ENCODE results near the gene NFE2.

Gene NFE2

DNA sequence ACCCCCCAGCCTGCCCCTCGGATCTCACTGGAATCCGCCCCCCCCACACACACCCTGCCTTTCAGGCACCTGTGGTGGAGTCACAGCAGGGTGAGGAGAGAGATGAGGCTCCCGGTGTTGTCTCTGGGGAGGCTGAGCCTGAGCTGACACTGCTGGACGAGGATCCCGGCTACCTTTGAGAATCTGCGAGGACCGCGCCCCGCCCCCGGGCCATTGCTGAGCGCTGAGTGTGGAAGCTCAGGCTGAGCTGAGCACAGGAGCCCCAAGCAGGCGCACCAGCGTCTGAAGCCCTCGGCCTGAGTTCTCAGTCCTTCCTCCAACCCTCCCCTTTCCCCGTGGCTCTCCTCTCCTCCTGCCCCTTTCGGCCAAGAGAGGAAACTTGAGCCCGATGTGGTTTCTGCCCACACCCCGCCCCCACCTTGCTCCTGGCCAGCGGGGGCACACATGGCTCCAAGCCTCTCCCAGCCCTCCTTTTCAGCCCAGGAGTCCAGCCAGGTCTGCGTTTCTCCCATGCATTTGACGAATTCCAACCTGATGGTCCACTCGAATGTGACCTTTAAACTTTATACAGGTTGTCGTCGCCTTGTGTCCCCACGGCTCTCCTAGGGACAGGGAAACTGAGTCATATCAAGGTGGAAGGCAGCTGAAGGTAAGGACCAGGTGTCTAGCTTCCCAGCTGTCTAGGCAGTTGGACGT is at the start of gene NFE2:
TSS of gene NFE2 (minus strand) at position 284 of the 696 bp plus-strand sequence. CDS start 5,767 bp downstream, outside the sequence.
- peak within 1 kb of the TSS; percentile 52 for H3K4me3 ChIP-seq (ENCODE audit: low read length)
- DNase-seq (ENCODE audit: low read depth): peak; percentile 62
- TF ChIP-seq, protein P1, sequence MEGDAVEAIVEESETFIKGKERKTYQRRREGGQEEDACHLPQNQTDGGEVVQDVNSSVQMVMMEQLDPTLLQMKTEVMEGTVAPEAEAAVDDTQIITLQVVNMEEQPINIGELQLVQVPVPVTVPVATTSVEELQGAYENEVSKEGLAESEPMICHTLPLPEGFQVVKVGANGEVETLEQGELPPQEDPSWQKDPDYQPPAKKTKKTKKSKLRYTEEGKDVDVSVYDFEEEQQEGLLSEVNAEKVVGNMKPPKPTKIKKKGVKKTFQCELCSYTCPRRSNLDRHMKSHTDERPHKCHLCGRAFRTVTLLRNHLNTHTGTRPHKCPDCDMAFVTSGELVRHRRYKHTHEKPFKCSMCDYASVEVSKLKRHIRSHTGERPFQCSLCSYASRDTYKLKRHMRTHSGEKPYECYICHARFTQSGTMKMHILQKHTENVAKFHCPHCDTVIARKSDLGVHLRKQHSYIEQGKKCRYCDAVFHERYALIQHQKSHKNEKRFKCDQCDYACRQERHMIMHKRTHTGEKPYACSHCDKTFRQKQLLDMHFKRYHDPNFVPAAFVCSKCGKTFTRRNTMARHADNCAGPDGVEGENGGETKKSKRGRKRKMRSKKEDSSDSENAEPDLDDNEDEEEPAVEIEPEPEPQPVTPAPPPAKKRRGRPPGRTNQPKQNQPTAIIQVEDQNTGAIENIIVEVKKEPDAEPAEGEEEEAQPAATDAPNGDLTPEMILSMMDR (conservative IDR thresholded peaks at IDR 0.05; ENCODE audit: low read length): peak; percentile 22

DNA sequence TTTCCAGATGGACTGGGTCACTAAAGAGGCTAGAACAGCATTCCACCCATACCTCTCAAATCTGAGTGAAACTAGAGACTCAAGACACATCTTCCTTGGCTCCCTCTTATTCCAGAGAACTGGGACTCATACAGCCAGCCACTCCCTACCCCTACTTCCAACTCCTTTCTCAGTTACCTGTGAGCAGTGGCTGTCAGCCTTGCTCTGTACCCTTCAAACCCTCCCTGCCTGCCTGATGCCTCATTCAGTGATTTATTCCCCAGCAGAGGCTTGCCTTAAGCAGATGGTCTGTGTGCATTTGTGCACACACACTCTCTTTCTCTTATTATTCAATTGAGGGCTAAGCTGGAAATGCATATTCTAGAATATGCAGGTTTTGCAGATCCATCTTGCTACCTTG is 48.9 kb upstream of the NFE2 start:
- no peak for DNase-seq (ENCODE audit: low read depth)
- TF ChIP-seq, protein P1 (conservative IDR thresholded peaks at IDR 0.05; ENCODE audit: low read length): no peak
- no peak overlapping the region for H3K4me3 ChIP-seq (ENCODE audit: low read length)

DNA sequence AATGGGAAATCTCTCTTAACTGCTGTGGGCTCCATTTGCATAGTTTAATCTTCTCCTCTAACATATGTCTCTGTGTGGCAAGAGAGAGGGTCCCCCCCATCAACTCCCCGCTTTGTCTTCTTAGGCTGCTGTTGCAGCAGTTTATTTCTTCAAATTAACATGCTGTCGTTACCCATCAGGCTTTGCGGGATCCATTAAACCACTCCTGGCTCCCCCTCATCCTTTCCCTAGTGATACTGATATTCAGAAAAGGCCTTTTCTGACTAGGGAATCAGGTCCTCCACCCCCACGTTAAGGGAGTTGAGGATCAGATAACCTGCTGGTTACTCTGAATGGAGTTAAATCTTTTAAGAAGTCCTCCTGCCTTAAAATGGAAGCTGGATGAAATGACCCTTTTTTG is 48.2 kb upstream of the NFE2 start:
- no peak overlapping the region for H3K4me3 ChIP-seq (ENCODE audit: low read length)
- no peak for DNase-seq (ENCODE audit: low read depth)
- TF ChIP-seq, protein P1 (conservative IDR thresholded peaks at IDR 0.05; ENCODE audit: low read length): no peak

DNA sequence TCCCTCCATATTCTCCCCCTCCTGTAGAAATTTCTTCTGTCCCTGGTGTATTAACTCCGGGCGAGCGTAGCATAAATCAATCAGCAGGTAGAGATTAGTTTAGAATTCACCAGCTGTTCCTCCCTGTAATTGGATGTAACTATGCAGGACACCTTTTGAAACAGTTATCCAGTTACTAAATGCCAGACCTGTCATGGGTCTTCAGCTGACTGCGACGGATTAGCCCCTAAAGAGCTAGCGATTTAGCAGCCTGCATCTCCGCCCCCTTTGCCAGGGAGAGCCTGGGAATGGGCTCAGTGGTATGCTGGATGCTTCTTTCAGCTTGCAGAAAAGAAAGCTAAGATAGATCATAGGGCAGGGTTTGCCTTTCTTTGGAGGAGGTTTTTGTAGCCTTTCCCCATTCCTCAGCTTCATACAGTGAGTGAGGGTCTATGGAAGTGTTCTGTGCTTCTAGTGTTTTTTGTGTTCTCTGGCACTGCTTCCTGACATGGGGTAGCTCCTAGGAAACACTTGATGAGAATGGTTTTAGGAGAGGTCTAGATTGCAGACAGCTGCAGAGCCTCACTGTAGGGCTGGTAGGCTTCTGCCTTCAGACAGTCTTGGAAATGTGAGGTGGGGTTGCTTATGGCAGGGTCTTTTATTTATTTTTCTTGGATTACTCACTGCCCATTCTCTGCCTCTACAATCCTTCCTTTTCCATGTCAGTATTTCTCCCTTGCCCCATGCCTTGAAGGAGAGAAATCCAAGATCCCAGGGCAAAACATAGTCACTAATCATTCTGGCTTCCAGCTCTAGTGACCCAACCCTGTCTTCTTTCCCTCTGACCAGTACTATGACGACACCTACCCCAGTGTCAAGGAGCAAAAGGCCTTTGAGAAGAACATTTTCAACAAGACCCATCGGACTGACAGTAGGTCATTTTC is 40.8 kb upstream of the NFE2 start:
- no peak overlapping the region for H3K4me3 ChIP-seq (ENCODE audit: low read length)
- DNase-seq (ENCODE audit: low read depth): no peak
- TF ChIP-seq, protein P1 (conservative IDR thresholded peaks at IDR 0.05; ENCODE audit: low read length): no peak

DNA sequence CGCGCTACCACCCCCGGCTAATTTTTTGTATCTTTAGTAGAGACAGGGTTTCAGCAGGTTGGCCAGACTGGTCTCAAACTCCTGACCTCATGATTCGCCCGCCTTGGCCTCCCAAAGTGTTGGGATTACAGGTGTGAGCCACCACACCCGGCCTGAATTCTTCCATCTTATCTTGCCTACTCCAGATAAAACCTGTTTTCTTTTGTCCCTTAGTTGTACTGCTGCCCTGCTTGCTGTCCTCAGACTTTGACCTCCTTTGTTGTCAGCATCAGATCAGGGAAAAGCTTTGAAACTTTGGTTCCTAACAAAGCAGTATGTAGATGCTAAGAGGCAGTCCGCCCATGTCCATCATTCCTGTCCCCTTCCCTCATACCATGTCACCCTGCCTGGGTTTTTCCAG is 40.0 kb upstream of the NFE2 start:
- no peak for DNase-seq (ENCODE audit: low read depth)
- H3K4me3 ChIP-seq (ENCODE audit: low read length): no peak overlapping the region
- TF ChIP-seq, protein P1 (conservative IDR thresholded peaks at IDR 0.05; ENCODE audit: low read length): no peak

DNA sequence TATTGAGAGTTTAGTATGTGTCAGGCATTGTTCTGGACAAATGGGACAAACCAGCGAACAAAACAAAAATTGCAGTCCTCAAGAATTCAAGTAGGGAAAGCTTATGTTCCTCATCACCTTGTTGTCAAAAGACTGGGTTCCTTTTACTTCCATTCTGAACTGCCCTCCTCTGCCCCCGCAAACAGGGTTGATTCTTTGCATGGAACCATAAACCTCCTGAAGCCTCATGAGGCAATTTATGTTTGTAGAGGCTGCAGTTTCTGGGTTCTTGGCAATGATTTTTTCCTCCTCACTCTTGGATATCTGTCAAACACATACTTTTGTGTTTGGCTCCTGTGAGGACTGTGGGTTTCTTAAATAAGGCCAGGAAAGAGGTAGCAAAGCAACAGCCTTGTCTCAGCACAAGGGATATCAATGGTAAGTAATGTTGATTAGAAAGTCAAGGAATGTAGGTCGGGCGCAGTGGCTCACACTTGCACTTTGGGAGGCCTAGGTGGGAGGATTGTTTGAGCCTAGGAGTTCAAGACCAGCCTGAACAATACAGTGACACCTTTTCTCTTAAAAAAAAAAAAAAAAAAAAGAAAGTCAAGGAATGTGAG is 38.0 kb upstream of the NFE2 start:
- TF ChIP-seq, protein P1 (conservative IDR thresholded peaks at IDR 0.05; ENCODE audit: low read length): no peak
- peak; percentile 73 for DNase-seq (ENCODE audit: low read depth)
- H3K4me3 ChIP-seq (ENCODE audit: low read length): no peak overlapping the region
